Activated CD4-positive, alpha-beta T cell treated with anti-CD3 and anti-CD28 coated beads, Interleukin-2, Interleukin-6, amounts not matched to agents 100 ng/mL and 50 ng/mL, durations not matched to agents 16 hours and 8 hours (primary cell): ENCODE data around the gene ZFP64.
"Not testable (repeated sequence)": the region's sequence is repeated elsewhere in the genome, so short reads cannot be mapped to it uniquely, and the experiment has no call there.

ENCODE experiments used
- DNase-seq: peaks from one replicate; pipeline ENCODE4 v3.0.0-alpha.2; 2020

ZFP64 gene

DNA sequence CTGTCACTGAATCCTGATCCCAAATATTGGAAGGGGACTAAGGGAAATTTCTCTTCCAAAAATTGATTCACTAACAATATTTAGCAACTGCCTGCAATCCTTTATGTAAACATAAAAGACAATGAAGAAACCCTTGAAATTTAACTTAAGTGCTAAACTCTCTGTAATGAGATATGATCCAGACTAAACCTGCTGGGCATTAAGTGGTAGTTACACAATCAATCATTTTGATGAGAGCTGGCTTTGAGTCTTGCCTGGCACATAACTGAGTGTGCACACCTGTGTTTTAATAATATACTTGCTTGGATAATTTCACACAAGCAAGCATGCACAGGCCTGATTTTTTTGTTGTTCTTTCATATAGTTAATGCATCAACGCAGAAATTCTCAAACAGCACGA lies 9.8 kb upstream of the ZFP64 start:
- no peak for DNase-seq

DNA sequence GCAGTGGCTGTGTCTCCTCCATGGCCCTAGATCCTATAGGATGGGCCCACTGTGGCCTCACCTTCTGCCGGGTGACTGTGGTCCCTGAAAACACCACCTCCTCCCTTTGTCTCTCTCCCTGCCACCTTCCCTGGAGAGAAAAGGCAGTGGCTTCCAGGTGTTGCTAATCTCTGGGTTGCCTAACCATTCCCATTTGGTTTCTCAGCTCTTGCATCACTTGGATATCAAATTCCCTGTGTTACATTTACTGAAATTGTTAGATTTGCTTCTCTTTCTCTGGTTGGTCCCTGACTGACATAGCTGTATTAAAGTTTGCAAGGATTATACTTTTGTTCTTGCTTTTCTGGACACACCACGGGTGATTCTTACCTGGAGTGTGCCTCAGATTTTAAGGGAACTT lies 9.3 kb upstream of the ZFP64 start:
- DNase-seq: no peak

DNA sequence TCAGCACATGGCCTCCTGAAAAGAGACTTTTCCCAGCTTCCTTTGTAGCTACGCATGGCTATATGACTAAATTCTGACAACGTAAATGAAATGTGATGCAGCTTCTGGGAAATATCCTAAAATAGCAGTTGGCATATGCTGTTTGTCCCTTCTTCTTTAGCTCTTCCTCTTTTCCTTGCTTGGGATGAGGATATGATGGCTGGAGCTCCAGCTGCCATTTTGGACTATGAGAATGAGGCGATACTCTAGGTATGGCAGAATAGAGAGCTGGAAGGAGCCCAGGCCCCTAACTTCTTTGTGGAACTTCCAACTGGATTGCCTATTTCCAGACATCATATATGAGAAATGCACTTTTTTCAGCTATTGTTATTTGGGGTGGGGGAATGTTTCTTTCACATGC lies 5.3 kb upstream of the ZFP64 start:
- DNase-seq: no peak

DNA sequence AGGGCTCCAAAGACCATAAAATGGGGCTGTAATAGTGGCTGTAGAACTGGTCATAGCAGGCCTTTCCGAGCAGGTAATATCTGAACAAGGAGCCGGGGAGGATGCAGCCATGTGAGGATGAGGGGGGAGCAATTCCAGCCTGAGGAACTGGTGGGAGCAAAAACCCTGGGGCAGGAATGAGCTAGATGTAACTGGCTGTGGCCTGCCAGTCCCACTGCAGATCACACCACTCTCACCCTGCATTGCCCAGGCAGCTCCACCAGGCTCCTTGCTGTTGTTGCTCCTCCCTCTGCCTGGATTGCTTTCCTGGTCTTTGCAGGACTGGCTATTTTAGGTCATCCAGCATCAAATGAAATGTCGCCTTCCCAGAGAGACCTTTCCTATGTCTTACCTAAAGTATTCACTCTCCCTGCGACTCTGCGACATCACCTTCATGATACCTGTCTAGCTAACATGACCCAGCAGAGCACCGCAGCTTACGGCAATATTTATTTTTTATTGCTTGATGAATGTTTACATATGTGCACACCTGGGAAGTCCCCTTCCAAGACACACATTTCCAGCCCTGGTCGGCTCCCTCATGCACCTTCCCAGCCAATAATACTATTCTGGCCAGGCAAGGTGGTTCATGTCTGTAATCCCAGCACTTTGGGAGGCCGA lies 2.4 kb upstream of the ZFP64 start:
- no peak for DNase-seq

DNA sequence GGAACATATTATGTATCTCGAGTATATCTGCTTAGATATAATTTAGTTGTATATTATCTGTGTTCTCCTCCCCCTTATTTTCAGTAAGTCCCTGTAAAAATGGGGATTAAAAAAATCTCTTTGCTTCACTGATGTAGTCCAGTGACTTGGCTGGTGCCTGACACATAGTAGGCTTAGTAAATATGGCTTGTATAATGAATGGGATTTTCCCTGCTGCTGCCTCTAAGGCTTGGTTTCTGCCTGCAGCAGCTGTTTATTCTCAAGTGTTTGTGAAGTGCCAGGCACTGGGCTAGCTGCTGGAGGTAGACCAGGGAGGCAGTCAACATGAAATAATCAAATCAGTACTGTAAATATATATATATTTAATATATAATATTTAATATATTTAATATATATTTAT lies 1.6 kb upstream of the ZFP64 start:
- DNase-seq: no peak

DNA sequence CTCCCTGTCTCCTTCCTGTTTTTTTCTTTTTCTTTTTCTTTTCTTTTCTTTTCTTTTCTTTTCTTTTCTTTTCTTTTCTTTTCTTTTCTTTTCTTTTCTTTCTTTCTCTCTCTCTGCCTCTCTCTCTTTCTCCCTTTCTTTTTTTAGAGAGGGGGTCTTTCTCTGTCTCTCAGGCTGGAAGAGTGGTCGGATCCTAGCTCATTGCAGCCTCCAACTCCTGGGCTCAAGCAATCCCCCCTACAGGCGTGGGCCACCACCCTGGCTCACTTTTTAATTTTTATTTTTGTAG lies 1.1 kb upstream of the ZFP64 start:
- DNase-seq: not testable (repeated sequence)

DNA sequence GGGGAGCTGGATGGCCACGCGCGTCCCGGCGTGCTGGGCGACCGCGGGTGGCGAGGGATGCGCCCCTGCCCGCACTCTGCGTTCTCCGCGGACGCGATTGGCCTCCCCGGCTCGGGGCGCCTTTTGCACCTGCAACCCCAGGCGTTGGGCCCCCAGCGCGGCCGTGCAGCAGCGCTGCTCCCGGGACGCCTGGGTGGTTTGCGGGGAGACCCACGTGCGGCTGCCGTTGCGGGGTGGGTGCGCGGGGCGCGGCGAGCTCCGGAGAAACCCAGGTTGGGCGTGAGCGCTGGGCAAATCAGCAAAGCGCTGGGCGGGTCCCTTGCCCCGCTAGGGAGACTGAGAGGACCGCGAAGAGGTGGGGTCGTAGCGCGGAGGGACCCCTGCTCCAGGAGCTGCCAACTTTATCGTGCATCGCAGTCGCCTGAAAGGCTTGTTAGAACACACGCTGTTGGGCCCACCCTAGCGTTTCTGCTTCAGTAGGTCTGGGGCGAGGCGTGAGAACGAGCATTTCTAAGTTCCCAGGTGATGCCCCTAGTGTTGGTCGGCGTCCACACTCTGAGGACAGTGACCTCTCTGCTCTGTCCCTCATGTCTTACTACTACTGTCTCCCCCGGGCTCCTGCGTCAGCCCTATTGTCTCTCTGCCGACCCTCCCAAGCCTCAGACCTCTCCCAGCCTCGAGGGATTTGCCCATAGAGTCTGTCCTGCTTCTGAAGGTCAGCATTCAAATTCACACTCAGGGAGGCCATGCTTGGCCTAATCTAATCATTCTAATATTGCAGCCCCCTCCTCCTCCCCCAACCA lies 538 bp upstream of the ZFP64 start:
- DNase-seq: peak; percentile 47

DNA sequence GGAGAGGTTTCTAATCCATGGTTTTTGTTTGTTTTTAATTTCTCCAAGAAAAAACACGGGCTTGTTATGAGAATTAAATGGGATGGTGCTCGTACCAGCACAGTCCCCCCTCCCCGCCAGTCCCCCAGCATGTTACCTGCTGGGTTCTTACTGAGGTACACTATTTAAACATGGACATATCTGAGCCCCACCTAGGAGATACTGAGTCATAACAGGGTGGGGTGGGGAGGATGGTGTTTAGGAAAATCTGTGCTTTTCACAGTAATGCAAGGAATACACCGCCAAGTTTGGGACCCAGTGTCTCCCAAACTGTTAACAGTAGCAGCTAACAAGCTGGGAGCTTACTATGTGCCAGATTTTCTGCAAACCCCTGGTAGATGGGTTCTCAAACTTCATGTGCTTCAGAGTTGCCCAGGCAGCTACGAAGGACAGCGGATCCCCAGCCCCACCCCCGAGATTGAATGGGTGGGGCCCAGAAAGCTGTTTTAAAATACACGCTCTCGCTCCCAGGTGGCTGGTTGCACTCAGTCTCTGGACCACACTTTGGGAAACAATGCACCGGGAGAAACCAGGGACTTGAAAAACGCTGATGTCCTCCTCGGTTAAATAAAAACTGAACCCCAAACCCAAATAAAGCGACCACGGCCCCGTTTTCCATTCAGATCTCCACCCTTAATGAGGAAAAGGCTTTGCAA lies 995 bp downstream of the ZFP64 start:
- DNase-seq: peak; percentile 64

DNA sequence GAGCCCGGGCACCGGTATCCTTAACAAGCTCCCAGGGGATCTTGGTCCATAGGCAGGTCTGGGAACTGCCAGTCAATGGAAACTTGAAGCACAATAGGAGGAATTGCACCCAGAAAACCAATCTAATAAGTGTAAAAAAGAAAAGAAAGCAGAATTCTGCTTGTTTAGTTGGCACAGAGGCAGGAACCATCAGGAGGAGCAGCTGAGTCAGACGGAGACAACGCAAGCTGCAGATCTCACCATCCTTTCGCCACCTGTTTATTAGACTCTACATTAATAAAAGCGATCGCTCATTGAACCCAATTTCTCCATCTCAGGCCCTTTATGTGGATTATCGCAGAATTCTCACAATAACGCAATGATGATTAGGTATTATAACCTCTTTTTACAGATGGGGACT lies 9.8 kb downstream of the ZFP64 start:
- no peak for DNase-seq

DNA sequence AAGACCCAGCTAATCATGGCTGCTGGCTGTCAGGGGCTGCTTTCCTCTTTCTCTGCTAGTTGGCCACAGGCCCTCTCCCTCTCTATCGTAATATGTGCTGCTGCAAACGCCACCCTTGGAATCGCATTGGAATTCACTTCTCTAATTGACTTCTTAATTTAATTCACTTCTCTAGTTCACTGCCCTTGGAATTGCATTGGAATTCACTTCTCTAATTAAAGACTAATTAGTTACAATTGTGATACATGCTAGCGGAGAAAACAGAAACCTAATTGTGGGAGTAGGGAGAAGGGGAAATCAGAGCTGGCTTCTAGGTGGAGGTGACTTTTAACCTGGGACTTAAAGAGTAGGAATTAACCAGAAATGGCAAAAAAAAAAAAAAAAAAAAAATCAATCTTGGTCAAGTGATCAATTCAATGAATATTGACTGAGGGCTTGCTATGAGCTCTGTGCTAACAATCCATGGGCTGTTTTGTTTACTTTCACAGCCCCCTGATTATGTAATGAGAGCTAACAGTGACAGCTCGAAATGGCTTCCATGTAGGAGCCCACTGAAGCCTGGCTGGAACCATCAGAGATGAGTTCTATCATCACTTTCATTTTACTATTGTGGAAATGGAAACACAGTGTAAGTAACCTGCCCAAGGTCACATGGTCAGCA lies 11.3 kb downstream of the ZFP64 start:
- no peak for DNase-seq

DNA sequence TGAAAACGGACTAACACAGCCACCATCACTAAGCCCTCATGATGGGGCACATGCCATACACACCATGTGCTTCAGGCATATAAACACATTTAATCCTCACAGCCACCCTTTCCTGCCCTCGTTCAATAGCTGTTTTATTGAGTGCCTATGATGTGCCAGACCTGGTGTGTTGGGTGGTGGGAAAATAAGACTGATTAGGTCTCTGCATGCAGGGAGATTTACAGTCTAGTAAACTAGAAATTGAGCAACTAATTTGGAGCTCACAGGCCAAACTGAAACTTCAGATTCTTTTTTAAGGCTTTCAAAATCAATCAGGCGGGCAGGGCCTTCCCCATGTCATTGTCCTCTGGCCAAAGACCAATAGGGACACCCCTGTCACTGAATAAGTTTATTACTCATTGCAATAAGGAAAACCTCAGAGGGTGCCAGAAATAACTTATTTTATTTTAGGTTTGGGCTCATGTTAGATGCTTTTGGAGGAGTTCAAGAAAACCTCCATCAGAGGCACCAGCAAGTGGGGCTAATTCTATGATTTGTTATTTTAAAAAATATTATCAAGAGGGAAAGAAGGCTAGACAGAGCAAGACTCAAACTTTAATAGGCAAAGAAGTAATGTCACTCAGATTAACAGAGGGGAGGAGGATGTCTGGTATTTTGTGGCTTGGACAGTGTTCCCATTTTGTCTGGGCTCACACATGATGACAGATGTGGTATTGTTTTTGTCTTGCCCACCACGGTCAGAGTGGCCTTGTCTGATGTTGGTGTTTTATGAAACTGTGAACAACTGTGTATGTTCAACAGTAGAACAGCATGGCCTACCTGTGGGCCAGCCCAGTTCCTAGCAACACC lies 12.0 kb downstream of the ZFP64 start:
- DNase-seq: peak; percentile 75

DNA sequence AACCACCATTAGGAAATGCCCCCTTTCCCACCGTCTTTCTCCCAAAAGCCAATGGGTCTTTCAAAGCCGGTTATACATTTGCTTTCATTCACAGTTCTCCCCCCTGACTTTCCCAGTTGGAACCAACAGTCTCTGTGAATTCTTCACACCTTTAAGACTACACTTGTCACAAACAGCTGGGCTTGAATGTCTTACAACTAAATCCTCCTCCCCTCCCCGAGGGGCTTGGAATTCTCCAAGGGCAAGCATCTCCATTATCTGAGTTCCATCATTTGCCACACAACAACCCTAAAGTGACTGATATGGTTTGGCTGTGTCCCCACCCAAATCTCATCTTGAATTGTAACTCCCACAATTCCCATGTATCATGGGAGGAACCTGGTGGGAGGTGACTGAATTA lies 12.9 kb downstream of the ZFP64 start:
- no peak for DNase-seq

DNA sequence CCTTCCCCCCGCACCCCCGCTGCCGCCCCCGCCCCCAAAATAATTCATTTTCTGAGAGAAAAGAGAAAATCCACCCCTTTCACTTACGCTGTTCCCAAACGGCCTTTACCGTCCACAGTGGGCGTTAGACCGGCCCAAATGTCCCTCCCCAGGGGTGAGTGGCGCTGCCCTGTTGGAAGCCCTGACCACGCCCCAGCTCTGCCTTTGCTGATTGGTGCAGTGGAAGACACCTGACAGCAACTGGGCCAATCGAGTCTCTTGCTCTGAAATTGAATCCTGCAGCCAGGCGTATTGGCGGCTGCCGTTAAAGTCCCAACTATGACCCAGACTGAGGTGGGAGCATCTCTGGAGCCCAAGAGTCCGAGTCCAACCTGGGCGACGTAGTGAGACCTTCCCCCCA lies 15.7 kb downstream of the ZFP64 start:
- no peak for DNase-seq

DNA sequence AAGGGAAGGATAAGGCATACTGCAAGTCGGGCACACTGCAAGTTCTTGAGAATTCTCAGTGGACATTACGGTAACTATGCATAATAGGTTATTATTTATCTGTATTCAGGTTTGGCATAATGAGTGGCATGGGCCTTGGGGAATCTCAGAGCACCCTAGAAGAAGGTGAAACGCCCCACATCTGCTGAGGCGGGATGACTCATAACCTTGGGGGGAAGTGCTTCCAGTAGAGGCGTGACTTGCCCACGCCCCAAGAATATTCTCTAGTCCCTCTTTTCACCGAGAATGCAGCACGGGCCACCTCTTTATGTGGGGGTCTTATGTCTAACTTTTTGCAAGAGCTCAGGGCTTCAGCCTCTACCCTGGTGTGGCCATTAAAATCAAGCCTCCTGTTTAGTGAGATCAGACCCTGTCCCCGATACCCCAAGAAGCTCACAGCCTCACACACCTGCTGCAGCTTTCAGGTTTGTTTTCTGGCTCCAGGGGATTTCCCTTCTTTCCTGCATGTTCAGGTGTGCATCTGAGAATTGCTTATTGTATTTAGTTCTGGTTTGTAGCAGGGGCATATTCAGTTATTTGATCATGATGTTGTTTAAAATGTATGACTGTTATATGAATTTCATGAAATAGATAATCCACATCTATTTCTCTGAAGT lies 19.1 kb downstream of the ZFP64 start:
- no peak for DNase-seq

DNA sequence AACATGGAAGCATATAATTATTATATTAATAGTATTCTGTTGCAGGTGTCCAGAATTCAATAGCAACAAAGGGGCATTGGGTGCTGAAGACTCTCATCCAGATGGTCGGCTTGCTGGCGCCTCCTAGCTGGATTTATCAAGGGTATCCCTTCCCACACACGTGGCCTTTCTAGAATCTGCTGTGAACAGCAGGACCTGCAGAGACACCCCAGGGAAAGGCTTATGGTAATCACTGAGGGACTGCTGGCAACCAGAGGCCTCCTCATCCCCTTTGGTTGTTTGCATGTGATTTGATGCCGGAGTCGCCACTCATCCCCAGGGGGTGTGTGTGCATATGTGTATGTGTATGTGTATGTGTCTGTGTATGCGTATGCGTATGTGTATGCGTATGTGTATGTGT lies 20.6 kb downstream of the ZFP64 start:
- DNase-seq: no peak

DNA sequence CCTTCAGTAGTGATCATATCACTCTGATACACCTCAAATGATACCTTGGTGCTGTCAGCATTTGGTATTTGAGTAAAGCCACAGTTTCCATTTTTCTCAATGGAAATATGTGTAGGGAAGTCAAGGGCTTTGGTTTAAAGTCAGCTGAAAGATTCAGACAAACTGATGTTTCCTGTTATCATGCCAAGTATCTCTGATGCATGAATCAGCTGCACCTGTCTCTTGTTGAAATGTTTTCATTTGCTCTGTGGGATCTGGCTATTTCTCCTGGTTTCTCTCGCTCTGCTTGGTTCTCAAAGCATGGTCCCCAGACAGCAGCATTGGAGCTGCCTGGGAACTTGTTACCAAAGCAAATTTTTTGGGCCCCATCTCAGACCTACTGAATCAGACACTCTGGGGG lies 23.5 kb downstream of the ZFP64 start:
- peak; percentile 15 for DNase-seq

DNA sequence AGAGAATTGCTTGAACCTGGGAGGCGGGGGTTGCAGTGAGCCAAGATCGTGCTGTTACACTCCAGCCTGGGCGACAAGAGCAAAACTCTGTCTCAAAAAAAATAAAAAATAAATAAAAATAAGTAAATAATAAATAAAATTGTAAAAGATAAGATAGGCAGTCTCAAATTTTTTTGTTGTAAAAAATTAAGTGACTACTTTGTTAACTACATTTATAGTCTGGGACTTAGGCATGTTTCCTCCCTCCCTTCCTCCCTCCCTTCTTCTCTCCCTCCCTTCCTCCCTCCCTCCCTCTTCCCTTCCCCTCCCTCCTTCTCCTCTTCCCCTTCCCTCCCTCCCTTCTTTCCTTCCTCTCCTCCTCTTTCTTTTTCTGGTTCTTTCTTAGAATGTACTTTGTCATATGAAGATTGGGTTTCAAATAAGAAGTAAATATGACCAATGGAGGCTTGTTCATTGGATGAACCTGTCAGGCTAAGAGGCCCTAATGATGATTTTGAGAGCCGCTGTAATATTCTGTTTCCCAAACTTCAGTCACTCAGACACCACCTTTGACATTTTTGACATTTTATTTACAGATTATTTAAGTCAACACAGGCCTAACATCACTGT lies 24.2 kb downstream of the ZFP64 start:
- DNase-seq: no peak

DNA sequence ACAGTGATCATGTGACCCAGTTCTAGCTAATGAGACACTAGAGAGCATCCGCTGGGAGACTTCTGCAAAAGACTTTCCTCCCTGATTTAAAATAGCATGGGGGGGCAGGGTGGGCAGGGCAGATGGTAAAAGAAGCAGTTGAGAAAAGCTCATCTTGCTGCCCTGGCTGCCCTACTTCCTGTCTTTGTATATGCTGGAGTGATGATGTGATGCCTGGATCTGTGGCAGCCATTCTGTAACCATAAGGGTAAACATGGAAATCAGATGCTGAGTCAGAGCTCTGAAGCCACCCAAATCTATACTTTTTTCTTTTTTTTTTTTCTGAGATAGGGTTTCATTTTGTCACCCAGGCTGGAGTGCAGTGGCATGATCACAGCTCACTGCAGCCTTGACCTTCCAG lies 25.4 kb downstream of the ZFP64 start:
- DNase-seq: no peak

DNA sequence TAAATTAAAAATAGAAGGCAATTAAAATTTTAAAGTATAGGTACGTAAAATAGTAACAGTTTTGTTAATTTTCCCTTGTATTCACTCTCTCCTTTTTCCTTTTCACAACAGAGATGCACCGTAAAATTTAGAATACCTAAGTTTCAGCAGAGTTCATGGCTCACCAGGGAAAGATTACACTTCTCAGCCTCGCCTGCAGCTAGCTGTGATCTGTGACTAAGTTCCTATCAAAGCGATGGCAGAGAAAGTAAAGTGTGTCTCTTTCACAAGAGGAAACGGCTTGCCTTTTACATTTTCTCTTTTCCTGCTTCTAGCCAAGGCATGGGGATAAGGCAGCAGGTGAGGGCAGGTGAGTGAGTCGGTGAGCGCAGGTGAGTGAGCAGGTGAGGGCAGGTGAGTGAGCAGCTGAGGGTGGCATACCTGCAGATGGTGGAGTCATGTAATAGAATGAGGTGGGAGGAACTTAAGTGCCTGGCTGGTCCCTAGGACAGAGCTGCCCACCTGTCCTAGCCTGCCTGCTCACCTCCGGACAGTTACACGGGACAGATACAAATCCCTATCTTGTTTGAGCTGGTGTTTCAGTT lies 30.9 kb downstream of the ZFP64 start:
- DNase-seq: no peak

DNA sequence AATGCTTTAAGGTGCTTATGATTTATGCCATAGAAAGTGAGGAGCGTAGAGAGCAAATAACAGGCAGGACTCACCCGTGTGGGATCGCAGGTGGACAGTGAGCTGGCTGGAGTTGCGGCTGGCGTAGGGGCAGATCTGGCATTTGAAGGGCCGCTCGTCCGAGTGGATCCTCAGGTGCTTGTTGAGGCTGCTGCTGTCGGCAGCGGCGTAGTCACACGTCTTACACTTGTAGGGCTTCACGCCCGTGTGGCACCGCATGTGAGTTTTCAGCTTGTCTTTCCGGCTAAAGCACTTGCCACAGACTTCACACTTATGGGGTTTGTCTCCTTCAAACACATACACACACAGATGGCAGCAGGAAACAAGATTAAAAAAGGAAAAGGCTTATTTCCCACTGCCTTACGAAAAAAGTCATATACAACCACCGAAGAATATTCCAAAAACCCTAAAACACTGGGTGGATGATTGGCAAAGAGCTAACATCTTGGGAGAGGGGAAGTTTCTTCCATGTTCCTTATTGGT lies 31.5 kb downstream of the ZFP64 start:
- no peak for DNase-seq

DNA sequence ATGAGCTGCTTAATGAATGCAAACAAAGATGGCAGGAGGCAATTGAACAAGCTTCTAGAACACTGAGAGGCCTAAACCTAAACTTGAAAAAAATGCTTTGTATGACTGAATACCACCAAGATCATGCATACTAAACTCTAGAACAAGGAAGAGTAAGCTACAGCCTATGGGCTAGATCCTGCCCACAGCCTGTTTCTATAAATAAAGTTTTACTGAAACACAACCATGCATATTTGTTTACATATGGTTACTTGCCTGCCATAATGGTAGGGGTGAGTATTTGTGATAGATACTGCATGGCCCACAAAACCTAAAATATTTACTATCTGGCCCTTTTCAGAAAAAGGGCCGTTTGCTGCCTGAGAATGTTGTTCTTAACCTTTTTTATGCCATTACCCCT lies 37.0 kb downstream of the ZFP64 start:
- DNase-seq: no peak
